Activated T-helper 1 cell treated with anti-CD3 and anti-CD28 coated beads, Interleukin-2, amount 50 U/mL, for 16 hours (primary cell): ENCODE measurements around the gene CLEC18C.
"Not testable (repeated sequence)": the region's sequence is repeated elsewhere in the genome, so short reads cannot be mapped to it uniquely, and the experiment has no call there.

Experiments
- DNase-seq, 2 donors: peaks; one replicate each; pipeline ENCODE4 v3.0.0-alpha.2; 2020; ENCODE audit warnings: low read depth in 1 of 2, low spot score in 1 of 2

CLEC18C gene

GRCh38 chr16:70173212-70173837 lies at the start of gene CLEC18C:
Gene CLEC18C (plus strand): TSS chr16:70173787. CDS start chr16:70174279, 492 bp downstream.
- DNase-seq = not testable (repeated sequence)

DNA sequence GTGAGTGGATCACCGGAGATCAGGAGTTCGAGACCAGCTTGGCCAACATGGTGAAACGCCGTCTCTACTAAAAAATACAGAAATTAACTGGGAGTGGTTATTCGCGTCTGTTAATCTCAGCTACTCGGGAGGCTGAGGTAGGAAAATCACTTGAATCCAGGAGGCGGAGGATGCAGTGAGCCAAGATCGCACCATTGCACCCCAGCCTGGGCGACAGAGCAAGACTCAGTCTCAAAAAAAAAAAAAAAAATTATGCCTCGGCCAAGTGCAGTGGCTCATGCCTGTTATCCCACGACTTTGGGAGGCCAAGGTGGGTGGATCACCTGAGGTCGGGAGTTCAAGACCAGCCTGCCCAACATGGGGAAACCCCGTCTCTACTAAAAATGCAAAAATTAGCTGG lies 49.8 kb upstream of the CLEC18C start:
- not testable (repeated sequence) for DNase-seq

- DNase-seq = not testable (repeated sequence)
These were observed 47.4 kb upstream of the CLEC18C start for GRCh38 chr16:70126226-70126625.

- DNase-seq = not testable (repeated sequence)
These were observed 45.9 kb upstream of the CLEC18C start for GRCh38 chr16:70127706-70128105.

- DNase-seq = not testable (repeated sequence)
These were observed 44.7 kb upstream of the CLEC18C start for GRCh38 chr16:70128844-70129243.

DNA sequence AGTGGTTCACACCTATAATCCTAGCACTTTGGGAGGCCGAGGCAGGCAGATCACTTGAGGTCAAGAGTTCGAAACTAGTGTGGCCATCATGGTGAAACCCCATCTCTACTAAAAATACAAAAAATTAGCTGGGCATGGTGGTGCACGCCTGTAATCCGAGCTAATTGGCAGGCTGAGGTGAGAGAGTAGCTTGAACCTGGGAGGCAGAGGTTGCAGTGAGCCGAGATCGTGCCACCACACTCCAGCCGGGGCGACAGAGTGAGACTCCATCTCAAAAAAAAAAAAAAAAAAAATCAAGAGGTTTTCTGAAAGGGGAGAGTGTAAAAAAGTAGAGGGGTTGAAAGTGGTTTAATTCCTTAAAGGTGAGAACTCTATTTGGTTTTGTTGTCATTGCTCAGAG lies 37.8 kb upstream of the CLEC18C start:
- DNase-seq = not testable (repeated sequence)

GRCh38 chr16:70136595-70136994 lies 37.0 kb upstream of the CLEC18C start:
- DNase-seq = not testable (repeated sequence)

DNA sequence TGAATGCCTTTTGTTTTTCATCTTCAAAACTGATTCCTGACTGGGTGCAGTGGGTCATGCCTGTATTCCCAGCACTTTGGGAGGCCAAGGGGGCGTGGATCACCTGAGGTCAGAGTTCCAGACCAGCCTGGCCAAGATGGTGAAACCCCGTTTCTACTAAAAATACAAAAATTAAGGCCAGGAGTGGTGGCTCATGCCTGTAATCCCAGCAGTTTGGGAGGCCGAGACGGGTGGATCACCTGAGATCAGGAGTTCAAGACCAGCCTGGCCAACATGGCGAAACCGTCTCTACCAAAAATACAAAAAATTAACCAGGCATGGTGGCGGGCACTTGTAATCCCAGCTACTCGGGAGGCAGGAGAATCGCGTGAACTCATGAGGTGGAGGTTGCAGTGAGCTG lies 30.8 kb upstream of the CLEC18C start:
- not testable (repeated sequence) for DNase-seq

- not testable (repeated sequence) for DNase-seq
These were observed 30.2 kb upstream of the CLEC18C start for GRCh38 chr16:70143231-70143895.

DNA sequence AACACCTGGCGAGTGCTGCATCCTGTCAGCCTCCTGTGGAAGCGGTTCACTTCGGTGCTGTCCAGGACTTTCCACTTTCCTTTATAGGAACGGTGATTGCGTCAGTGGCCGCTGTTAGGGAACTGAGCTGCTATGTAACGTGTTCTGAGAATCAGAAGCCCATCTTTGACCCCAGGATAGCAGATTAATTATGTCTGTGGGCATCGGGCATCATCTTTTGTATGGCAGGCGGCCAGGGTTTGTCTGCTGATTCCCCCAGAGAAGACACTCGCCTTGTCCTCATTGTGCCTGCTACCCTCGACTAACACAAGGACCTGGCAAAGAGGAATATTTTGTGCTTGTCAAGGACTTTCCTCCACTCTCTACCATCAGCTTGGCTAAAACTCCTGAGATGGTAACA lies 25.7 kb upstream of the CLEC18C start:
- DNase-seq = not testable (repeated sequence)

GRCh38 chr16:70148453-70148852 lies 25.1 kb upstream of the CLEC18C start:
- DNase-seq = not testable (repeated sequence)

GRCh38 chr16:70149296-70149695 lies 24.3 kb upstream of the CLEC18C start:
- not testable (repeated sequence) for DNase-seq

DNA sequence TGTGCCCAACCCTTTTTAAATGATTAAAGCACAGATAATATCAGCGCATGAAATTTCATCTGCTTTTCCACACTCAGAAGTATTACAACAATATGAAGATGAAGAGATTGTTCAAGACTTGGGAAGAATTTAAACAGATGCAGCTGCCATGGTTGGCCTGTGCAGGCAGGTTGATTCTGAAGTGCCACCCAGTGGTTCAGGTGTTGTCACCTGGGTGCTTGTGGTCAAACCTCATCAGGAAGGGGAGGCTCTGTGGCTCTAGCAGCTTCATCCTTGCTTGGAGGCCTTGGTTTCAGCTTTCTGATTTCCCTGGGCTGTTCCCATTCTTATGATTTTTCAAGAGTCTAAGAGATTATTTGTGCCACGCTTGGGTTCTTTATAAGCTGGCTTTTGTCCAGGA lies 22.2 kb upstream of the CLEC18C start:
- no peak for DNase-seq

- no peak for DNase-seq
These were observed 21.6 kb upstream of the CLEC18C start for GRCh38 chr16:70151941-70152509.

DNA sequence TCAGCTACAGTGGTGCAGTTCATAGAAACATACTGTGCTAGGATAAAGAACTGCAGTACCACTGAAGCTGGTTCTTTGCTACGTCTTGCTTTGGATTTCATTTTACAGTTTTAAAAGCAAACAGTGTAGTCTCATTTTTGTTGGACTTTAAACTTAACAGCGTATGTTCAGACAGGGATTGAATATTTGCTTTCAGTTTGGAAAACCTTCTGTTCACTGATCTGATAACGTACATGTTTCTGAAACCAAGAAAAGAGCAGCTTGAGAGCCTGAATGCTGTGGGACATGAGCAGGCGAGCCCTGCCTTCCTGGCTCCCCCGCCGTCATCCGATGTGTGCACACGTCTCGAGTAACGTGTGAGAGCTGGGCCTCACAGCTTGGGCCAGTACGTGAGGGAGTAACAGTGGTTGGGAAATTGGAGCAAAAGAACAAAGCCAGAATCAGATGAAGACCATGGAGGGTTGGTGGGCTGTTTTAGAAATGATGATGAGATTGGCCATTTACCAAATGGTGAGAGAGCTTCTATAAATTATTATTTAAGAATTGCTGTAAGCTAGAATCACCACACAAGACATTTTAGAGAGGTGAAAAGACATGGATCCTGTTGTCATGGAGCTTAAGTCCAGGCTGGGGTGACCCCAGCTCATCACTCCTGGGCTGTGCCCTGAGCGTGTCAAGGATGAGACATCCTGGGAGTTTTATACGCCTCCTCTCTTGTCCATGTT lies 20.8 kb upstream of the CLEC18C start:
- no peak for DNase-seq

GRCh38 chr16:70154736-70155135 lies 18.9 kb upstream of the CLEC18C start:
- DNase-seq = not testable (repeated sequence)

GRCh38 chr16:70156207-70156978 lies 17.2 kb upstream of the CLEC18C start:
- no peak for DNase-seq

DNA sequence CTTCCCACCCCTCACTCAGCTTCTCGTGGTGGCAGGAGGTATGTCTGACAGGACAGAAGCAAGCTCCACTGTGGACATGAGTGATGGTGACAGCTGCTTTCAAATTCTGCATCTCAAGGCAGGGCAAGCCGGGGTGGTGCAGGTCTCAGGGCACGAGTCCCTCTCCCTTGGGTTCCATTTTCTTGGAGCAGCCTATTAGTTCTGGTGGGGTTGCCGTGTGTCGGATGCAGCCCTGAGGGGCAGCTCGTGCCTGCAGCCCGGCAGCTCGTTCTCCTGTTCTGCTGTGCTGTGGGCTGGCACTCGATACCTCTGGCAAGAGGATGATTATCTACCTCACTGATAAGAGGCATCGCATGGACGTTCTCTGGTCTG lies 16.5 kb upstream of the CLEC18C start:
- no peak for DNase-seq

GRCh38 chr16:70157477-70158260 lies 15.9 kb upstream of the CLEC18C start:
- DNase-seq = no peak

DNA sequence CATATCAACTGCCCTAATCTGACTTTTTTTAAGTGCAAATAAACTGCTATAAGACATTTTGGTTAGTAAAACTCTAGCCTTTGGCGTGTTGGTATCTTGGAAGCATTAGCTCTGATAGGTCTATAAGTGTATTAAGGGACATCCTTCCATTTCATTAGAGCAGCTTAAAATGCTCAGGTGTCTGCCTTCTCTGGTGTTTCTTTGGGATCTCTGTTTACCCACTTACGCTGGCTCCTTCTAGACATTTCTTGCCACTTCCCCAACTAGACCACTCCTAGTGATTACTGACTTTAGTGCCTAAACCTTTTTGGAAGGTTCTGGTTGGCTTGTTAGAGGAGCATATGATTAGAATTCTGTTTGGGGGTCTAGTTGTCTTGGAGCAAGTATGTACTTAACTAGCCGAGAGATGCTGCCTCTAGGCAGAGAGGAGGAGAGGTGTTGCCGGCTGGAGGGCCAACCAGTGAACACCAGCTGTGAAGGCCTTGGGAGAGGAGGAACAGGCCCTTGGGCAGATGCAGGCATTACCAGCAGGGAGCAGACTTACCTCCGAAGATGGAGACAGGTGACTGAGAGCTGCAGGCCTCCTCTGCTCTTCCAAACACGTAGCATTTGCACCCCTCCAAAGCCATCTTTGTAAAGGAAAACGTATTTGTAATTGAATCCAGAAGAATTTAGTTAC lies 15.2 kb upstream of the CLEC18C start:
- DNase-seq = no peak
